SK-N-MC (cell line): ENCODE measurements around the gene TRRAP.
"Not testable (repeated sequence)": the region's sequence is repeated elsewhere in the genome, so short reads cannot be mapped to it uniquely, and the experiment has no call there.

Experiments
- DNase-seq: peaks from one replicate; pipeline ENCODE4 v3.0.0-alpha.2; 2011; ENCODE audit warnings: low read depth, low spot score
- H3K27ac ChIP-seq: fragments of 200-600 bp; sonication (generic); 2 replicates; pipeline ENCODE4 v1.5.1; 2016; ENCODE audit warnings: mixed run types
- H3K36me3 ChIP-seq: fragments of 200-600 bp; sonication (generic); 2 replicates; pipeline ENCODE4 v1.6.1; 2017; ENCODE audit warnings: antibody characterized with exemption, low read length, mixed read lengths; ENCODE audit not compliant: insufficient read depth
- H3K4me3 ChIP-seq: fragments of 200-600 bp; sonication (generic); 2 replicates; pipeline ENCODE4 v1.5.1; 2016
- H3K9ac ChIP-seq: fragments of 200-600 bp; sonication (generic); 2 replicates; pipeline ENCODE4 v1.8.0; 2017; ENCODE audit warnings: mixed run types, mixed read lengths; ENCODE audit not compliant: insufficient read length
- H3K9me3 ChIP-seq: fragments of 200-600 bp; sonication (generic); 2 replicates; pipeline ENCODE4 v1.6.1; 2017; ENCODE audit warnings: low read depth, mild to moderate bottlenecking, antibody characterized with exemption, low read length, moderate library complexity, mixed read lengths
- EZH2 ChIP-seq: fragments of 200-600 bp; sonication (generic); IDR thresholded peaks from one replicate; pipeline ENCODE4 v1.6.1; 2017; ENCODE audit warnings: antibody characterized with exemption
- FOXP2 ChIP-seq: optimal IDR thresholded peaks from 2 replicates; pipeline ENCODE3; 2011; ENCODE audit warnings: mild to moderate bottlenecking, moderate library complexity; ENCODE audit not compliant: insufficient read depth; ENCODE audit errors: extremely low read length, control extremely low read depth
- POLR2AphosphoS5 ChIP-seq: IDR thresholded peaks from 2 replicates; pipeline ENCODE4 v1.6.1; 2012; ENCODE audit warnings: mild to moderate bottlenecking, low read depth, low read length, borderline replicate concordance

Gene TRRAP

DNA sequence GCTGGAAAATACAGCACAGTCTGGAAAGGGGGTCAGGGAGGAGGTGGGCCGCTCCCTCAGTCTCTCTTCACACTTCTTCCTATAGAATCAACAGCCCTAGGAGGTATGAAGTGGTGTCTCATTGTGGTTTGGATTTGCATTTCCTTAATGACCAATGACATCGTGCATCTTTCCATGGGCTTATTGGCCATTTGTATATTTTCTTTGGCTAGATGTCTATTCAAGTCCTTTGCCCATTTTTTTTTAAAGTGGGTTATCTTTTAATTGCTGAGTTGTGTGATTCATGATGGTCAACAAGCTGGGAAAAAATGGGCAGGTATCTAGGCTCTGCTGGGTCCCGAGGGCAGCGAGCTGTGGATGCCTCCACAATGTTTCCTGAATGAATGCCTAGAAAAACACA, 37.6 kb upstream of the TRRAP start:
- Histone ChIP-seq H3K4me3 (no peak overlapping the region), H3K36me3 (no peaks in the 10 kb centered on the region), H3K27ac (no peak overlapping the region), H3K9ac (no peak overlapping the region), H3K9me3 (no peaks in the 10 kb centered on the region)
- no peak for TF ChIP-seq FOXP2
- no peak for TF ChIP-seq POLR2AphosphoS5
- TF ChIP-seq EZH2 = no peak
- DNase-seq = no peak

DNA sequence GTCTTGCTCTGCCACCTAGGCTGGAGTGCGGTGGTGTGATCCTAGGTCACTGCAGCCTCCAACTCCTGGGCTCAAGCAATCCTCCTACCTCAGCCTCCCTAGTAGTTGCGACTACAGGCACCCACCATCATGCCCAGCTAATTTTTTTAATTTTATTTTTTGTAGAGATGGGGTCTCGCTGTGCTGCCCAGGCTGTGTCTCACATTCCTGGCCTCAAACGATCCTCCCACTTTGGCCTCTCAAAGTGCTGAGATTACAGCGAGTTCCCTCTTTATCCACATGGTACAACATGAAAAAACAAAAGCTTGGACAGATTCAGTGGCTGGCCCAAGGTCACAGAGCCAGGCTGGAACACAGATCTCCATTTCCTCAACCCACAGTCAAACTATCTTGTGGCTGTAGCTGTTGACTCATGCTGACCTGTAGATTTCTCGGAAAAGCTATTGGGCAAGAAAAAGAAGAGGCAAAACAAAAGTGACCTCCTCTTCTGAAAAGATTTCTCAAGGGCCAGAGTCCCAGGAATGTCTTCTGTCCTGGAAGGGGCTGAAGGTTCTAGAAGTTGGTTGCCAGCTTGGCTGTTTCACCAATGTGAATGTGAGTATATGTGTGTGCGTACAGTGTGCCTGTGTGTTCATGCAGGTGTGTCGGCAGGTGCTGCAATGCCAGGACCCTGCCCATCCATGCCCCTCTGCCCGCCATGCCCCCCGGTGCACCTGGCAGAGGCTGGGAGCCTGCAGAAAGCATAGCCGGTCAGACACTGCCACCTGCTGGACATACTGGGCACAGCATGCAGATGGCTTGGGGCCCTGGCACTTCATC, 36.9 kb upstream of the TRRAP start:
- no peak for DNase-seq
- H3K36me3 ChIP-seq = no peaks in the 10 kb centered on the region
- no peak overlapping the region for H3K4me3 ChIP-seq
- H3K9me3 ChIP-seq = no peaks in the 10 kb centered on the region
- no peak overlapping the region for H3K9ac ChIP-seq
- TF ChIP-seq FOXP2 = peak; percentile 67
- TF ChIP-seq EZH2 = no peak
- no peak overlapping the region for H3K27ac ChIP-seq

DNA sequence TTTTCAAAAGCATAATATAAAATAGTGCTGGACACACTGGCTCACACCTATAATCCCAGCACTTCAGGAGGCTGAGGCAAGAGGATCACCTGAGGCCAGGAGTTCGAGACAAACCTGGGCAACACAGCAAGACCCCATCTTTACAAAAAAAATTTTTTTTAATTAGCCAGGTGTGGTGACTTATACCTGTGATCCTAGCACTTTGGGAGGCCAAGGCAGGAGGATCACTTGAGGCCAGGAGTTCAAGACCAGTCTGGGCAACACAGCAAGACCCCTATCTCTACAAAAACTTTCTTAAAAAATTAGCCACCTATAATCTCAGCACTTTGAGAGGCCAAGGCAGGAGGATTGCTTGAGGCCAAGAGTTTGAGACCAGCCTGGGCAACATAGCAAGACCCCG, 35.8 kb upstream of the TRRAP start:
- H3K36me3 ChIP-seq, H3K27ac ChIP-seq, DNase-seq, H3K4me3 ChIP-seq, H3K9ac ChIP-seq, H3K9me3 ChIP-seq: not testable (repeated sequence)

DNA sequence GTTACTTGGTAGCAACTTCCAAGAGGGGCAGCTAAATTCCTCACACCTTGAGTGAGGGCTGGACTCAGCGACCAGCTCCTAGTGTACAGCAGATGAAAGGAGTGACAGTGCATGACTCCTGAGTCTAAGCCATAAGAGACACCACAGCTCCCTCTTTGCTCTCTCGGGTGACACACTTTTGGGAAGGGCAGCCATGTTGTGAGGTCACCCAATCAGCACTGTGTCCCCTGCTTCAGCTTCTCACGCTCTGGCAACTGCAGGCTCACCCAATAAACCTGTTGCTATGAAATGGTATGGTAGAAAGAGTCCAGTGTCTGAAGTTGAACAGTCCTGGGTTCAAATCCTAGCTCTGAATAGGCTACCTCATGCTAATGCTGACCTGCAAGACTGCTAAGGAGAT, 29.4 kb upstream of the TRRAP start:
- H3K9me3 ChIP-seq = no peaks in the 10 kb centered on the region
- H3K4me3 ChIP-seq = no peak overlapping the region
- no peak for DNase-seq
- TF ChIP-seq POLR2AphosphoS5 (no peak), FOXP2 (no peak), EZH2 (no peak)
- H3K9ac ChIP-seq = no peak overlapping the region
- H3K27ac ChIP-seq = no peak overlapping the region
- H3K36me3 ChIP-seq = no peaks in the 10 kb centered on the region

DNA sequence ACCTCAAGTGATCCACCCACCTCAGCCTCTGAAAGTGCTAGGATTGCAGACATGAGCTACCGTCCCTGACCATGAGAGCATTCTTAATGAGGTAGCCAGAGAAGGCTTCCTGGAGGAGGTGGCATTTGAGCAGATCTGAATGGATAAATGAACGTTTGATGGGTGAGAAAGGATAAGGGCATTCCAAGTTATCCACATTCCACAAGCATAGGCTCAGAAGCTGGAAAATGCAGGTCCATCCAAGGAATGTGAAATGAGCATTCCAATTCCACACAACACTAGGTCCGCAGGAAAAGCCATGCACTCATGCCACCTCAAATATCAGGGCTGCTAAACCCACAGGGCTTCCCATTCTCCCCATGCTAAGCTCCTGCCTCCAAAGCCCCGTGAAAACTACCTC, 25.5 kb upstream of the TRRAP start:
- Histone ChIP-seq H3K4me3 (no peak overlapping the region), H3K9ac (no peak overlapping the region), H3K27ac (no peak overlapping the region), H3K36me3 (no peaks in the 10 kb centered on the region), H3K9me3 (no peaks in the 10 kb centered on the region)
- no peak for TF ChIP-seq EZH2
- TF ChIP-seq FOXP2 = no peak
- no peak for TF ChIP-seq POLR2AphosphoS5
- no peak for DNase-seq

DNA sequence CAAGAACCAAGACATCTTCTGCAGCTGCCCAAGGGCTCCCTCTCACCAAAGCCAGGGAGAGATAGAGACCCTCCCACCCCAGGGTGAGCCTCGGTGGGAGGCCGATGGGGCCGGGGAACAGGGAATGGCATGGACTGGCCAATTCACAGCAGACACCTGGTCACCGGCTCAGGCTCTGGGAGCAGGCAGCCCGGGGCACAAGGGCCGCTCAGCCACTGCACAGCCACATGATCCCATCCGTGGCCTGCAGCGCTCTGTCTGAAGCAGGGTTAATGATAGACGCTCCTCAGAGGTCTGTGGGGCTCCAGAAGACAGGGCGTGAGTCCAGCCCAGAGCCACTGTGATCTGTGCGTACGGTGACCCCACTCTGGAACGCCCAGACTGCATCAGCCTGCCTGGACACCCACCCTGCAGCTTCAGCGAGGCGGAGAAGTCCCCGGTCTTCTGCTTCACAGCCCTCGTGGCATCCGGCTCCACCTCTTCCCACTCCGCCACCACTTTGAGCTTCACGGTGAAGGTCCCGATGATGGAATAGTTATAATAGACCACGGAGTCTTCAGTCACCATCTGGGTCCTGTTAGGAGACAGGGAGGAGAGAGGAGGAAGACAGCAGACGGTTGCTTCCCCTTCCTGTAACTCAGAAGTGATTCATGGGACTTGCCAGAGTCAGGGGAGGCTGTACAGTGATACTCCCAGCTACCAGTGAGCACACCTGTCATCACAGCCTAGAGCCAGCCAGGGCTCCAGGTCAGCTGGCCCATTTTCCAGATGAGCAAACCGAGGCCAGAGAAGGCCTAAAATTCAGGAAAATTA, 22.5 kb upstream of the TRRAP start:
- TF ChIP-seq POLR2AphosphoS5 = no peak
- TF ChIP-seq FOXP2 = no peak
- TF ChIP-seq EZH2 = no peak
- Histone ChIP-seq H3K36me3 (no peaks in the 10 kb centered on the region), H3K4me3 (no peak overlapping the region), H3K9ac (no peak overlapping the region), H3K27ac (no peak overlapping the region), H3K9me3 (no peaks in the 10 kb centered on the region)
- no peak for DNase-seq

DNA sequence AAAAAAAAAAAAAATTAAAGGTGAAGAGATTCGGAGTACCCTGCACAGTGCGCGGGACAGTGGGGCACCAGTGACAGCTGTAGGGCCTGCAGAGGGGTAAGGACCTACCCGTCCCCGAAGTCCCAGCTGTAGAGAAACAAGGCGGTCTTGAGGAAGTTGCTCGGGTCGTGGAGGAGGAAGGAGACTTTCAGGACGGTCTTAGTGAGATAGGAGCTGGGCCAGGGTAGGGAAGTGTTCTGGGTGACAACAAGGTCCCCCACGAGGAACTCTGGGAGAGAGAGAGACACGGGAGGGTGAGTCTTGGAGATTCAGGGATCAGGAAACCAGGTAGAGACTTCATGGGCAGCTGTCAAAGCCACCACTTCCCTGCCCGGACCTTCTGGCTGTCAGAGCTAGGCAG, 18.3 kb upstream of the TRRAP start:
- H3K4me3 ChIP-seq = no peak overlapping the region
- H3K9me3 ChIP-seq = no peaks in the 10 kb centered on the region
- H3K27ac ChIP-seq = no peak overlapping the region
- H3K9ac ChIP-seq = no peak overlapping the region
- TF ChIP-seq FOXP2 (no peak), POLR2AphosphoS5 (no peak), EZH2 (no peak)
- no peak for DNase-seq
- H3K36me3 ChIP-seq = no peaks in the 10 kb centered on the region

DNA sequence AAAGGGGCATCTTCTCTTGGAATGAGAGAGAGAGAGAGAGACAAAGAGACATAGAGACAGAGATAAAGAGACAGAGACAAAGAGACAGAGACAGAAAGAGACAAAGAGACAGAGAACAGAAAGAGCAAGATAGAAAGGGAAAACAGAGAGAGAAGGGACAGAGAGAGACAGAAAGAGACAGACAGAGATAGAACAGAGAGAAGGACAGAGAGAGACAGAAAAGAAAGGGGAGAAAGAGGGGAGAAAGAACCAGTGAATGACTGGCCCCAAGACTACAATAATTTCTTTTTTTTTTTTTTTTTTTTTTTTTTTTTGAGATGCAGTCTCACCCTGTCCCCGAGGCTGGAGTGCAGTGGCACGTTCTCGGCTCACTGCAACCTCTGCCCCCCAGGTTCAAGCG, 16.1 kb upstream of the TRRAP start:
- no peak for DNase-seq
- Histone ChIP-seq H3K4me3 (no peak overlapping the region), H3K9ac (no peak overlapping the region), H3K36me3 (no peaks in the 10 kb centered on the region), H3K9me3 (no peaks in the 10 kb centered on the region), H3K27ac (no peak overlapping the region)
- TF ChIP-seq FOXP2 (no peak), POLR2AphosphoS5 (no peak), EZH2 (no peak)
